Erythroblast (primary cell): Measurements from ENCODE around the gene CSTF2T.

Source experiments
- GATA1 ChIP-seq: IDR thresholded peaks from 2 replicates; pipeline ENCODE4 v1.6.1; 2011; ENCODE audit warnings: low read depth, mild to moderate bottlenecking, control low read depth, low read length, moderate library complexity
- POLR2A ChIP-seq: IDR thresholded peaks from 2 replicates; pipeline ENCODE4 v1.6.1; 2011; ENCODE audit warnings: mild to moderate bottlenecking, low read length

GRCh38 chr10:51707392-51707791, 8.0 kb upstream of the CSTF2T start:
- TF ChIP-seq POLR2A, result no peak
- no peak for TF ChIP-seq GATA1
